Measurements from ENCODE around the gene CFAP74.

DNA sequence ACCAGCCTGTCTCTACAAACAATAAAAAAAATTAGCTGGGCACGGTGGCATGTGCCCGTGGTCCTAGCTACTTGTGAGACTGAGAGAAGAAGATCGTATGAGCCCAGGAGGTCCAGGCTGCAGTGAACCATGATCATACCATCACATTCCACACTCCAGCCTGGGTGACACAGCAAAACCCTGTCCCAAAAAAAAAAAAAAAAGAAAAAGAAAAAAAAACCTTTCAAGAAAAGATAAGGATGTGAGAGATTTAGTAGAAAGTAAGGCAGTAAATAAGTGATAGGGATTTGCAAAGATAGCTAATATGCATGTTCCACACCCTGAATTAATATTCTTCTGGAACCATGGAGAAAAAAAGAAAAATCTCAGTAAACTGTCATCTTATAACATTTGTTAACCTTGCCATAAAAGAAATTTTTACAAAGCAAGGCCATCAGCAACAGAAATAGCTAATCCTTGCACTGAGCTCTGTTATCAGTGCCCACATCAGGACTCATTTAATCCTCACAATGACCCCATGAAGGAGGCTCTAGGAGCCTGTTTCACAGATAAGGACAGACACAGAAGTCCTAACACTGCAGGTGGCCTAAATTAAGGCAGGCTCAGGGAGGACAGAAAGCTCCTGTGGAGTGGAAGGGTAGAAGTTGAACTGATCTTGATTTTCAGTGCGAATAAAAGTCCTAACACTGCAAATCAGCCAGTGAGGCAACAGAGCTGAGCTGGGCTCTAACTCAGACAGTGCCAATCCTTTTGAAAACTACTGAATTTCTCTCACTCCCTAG lies 120.3 kb downstream of the CFAP74 start:
- TF ChIP-seq, protein P1, sequence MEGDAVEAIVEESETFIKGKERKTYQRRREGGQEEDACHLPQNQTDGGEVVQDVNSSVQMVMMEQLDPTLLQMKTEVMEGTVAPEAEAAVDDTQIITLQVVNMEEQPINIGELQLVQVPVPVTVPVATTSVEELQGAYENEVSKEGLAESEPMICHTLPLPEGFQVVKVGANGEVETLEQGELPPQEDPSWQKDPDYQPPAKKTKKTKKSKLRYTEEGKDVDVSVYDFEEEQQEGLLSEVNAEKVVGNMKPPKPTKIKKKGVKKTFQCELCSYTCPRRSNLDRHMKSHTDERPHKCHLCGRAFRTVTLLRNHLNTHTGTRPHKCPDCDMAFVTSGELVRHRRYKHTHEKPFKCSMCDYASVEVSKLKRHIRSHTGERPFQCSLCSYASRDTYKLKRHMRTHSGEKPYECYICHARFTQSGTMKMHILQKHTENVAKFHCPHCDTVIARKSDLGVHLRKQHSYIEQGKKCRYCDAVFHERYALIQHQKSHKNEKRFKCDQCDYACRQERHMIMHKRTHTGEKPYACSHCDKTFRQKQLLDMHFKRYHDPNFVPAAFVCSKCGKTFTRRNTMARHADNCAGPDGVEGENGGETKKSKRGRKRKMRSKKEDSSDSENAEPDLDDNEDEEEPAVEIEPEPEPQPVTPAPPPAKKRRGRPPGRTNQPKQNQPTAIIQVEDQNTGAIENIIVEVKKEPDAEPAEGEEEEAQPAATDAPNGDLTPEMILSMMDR (IDR thresholded peaks at IDR 0.05) = no peak
- no peak for TF ChIP-seq POLR2A (IDR thresholded peaks at IDR 0.05)

Measured in testis (tissue), 2 donors.